HG03095 (cell line): Measurements from ENCODE around the gene FBXO38.

ENCODE experiments used
- ATAC-seq: cut with Tn5 transposase; IDR thresholded peaks from one replicate; pipeline ENCODE4 v1.9.1; 2021; ENCODE audit warnings: moderate library complexity; ENCODE audit not compliant: unreplicated experiment

Gene FBXO38

DNA sequence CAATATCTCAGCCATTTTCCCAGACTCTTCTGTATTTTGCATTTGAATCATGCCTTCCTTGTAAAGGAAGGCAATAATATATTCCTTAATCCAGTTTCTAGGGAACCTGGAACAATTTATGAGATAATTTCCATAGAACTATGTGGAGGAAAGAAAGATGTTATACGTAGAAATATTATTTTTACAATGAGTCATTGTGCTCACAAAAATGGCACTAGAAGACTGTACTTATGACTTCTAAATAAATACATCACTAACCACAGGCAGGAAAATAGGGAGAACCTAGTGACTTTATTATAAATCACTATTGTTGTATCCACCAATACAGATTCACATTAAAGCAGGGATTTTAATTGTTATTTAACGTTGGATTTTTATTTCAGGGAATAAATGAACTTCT is 87.6 kb downstream of the FBXO38 start:
- no peak for ATAC-seq

DNA sequence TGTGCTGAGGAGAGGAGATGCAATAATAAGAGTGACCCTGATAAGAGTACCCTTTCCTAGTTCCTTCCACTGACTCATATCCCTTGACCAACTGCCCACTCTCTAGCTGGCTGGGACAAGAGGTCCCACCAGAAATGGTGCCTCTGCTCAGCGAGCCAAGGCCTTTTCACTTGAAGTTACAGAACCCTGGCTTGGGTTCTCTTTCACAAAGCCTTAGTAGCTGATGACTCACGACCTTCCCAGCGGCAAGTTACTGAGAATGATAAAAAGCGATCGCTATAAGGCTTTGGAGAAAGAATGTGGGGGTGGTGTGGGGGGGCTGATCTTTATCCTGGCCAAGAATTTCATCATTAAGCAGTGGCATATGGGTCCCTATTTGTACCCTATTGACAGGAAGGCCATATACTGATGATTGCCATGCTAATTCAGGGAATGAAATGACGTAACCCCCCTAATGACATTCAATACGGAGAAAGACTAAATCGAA is 90.3 kb downstream of the FBXO38 start:
- ATAC-seq = no peak

DNA sequence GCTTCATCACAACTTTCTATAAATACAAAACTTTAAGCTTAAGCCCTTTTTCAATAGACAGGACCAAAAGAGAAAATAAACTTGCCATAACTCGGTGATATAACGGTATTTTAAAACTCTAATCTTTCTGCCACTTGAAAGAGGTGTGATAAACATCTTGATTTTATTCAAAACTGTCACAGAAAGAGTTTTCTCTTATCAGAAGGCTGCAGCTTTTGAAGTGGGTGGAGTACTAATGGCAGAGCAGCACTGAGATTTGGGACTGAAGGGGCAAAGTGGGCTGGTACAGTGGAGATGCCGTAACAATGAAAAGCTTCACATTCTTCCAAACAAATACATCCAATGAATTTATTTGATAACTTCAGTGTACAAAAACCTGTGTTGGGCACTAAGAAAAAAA is 92.5 kb downstream of the FBXO38 start:
- ATAC-seq = no peak

DNA sequence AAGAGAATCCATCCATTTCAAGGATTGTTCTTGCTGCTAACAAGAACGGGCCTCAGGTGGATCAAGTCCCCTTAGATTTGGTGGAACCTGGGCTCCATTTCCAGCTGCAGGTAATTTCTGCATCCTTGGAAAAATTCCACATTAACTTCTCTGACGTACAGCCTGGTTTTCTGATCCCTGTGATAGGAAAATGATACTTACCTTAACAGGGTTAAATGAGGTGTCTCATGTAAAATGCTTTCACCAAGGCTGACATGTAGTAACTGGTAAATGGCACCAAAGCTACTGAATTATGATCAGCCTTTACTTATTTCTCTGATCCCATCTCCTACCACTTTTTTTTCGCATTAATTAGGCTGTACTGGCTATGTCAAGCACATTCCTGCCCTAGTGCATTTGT is 93.7 kb downstream of the FBXO38 start:
- ATAC-seq = no peak

DNA sequence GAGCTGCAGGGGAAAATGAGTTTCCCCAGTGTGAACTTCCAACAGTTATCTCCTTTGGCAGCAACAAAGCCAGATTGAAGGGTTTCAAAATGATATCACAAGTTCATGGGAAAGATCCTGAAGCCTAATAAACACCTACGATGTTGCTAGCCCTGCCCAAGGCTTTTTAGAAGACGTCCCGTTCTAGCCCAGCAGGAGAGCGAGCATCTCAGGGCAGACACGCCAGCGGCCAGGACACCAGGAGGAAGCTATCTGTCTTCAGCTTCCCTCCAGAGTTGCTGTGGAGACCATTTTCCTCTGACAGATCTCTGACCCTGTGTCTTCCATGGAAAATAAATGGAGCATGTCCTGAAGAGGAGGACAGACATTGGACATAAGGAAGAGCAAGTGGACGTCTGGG is 98.4 kb downstream of the FBXO38 start:
- ATAC-seq = no peak

DNA sequence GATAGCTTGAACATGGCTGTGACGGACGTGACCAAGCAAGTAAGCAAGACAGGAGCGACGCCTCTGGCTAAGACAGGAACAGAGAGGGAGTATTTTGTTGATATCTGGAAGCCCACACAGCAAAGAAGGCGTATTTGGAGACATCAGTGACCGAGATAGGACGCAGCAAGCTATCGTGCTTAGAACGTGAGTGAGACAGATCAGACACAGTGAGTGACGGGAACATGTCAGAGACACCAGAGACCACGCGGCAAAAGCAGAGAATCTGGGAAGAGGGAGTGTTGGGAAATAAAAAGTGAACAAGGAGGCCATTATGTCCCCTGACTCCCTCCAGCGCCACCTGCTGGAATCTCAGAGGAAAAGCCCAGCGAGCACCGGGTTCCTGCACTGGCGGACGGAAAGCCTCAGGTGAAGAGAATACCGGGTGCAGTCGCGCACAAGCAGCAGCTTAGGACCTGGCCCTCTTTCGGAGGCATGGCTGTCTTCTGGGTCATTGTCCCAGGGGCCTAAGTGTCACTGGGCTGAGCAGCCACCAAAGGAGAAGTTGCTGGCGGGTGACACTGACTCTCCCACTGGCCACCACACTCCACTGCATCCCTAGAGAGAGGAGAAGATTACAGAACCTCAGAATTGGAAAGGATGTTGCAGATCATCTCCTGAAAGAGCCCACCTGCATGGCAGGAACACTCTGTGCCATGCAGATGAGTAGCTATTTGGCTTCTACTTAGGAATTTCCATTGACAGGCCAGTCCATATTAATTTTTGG is 99.1 kb downstream of the FBXO38 start:
- peak; percentile 81 for ATAC-seq

DNA sequence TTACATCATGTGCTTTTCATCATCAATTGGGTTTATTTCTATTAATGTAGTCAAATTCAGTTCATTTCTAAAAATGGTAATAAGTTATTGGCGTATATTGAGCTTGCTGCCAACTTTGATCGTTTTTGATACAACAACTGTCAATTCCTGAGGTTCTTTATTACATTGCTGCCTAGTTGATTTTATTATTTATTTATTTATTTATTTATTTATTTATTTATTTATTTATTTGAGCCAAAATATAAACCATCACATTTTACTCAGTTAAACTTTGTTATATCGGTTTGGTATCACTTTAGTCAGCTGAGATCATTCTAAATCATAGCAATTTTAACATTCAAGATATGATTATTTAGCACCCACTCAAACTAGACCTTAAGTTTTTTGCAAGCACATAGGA is 100.0 kb downstream of the FBXO38 start:
- no peak for ATAC-seq

DNA sequence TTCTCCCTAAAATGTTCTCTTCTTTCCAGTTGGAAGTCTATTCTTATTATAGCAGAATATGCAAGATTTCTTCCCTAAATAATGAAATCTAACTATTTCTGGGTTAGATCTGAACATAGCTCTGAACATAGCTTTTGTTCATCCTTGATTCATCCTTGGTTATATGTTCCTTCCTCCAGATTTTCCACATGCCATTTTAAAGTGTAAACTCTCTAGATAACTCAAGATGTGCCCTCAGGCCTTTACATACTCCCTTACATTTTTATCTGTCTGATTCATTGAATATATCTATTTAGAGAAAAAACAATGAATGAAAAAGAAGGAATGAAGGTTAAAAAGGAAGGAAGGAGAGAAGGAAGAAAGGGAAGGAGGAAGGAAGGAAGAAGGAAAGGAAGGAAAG is 100.9 kb downstream of the FBXO38 start:
- ATAC-seq = no peak

DNA sequence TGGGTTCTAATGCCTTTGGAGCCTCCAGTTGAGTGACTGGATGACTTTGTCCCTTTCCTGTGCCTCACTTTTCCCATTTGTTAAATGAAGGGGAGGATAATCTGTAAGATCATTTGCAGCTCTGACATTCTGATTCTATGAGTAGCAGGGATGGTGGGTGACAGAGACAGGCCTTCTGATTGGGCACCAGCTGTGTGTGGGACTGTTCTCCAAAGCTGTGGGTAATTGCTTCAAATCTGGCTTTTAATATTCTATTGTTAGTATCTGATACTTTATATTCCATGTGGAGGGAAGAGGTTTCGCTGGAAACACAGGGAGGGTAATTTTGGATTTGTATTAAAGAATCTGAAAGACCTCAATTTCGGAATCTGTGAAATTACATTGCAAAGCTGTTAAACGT is 102.7 kb downstream of the FBXO38 start:
- ATAC-seq = no peak

DNA sequence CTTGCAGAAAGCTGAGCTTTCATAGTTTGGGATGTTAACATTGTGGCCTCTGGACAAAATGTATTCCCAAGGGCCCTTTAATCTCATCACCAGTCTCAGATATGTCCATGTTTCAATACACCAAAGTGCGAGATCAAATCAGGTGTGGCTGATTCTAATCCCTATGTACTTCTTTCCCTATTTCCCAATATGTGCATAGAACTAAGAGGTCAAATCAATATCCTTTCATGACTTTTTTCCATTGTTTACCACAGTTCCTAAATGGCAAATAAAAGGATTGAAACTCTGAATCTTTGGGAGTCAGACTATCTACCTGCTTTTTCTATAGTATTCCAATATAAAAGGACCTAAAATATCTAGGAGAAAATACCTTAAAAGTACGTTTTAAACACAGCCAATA is 105.0 kb downstream of the FBXO38 start:
- ATAC-seq = no peak

DNA sequence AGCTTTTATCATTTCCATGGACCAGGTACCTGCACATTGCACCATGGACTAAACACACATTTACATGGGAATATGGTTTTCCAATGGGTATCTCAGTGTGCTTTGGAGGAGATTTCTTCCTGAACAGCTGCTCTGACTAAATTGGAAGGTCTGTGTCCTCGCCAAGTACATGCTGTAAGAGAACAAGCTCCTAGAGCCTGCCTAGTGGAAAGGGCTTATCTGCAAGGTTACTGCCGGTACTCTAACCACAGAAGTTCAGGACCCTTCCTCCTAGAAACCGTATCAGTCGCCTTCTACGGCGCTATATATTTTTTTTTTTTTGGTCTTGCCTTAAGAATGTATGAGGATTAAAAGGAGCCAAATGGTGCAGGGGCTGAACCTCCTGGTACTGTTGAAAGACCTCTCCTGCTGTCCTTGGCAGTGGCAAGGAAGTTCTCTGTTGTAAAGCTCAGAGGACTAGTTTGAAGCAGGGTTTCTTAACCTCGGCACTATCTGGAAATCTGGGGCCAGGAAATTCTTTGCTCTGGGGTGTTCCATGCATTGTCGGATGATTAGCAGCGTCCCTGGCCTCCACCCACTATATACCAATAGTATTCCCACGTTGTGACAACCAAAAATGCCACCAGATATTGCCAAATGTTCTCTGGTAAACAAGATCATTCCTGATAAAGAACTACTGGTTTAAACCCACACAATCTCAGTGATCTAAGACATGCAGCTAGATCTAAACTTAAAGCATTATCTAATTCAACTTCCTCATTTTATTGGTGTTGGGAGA is 107.4 kb downstream of the FBXO38 start:
- ATAC-seq = no peak

DNA sequence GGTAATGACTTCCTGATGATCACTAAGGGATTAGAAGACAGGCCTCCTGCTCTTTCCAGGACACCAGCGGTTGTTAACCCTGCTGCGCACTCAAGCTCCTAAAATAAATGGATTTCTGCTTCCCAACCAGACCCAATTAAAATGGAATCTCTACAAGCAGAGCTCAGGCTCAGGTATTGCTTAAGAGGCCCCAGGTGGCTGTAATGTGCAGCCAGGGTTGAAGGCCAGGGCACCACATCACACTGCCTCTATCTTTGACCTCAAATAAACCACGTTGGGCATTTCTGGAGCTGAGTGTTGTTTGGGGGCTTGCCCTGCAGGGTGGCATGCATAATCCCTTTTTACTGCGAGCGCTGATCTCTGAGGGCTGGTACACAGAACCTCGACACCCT is 108.0 kb downstream of the FBXO38 start:
- ATAC-seq = no peak

DNA sequence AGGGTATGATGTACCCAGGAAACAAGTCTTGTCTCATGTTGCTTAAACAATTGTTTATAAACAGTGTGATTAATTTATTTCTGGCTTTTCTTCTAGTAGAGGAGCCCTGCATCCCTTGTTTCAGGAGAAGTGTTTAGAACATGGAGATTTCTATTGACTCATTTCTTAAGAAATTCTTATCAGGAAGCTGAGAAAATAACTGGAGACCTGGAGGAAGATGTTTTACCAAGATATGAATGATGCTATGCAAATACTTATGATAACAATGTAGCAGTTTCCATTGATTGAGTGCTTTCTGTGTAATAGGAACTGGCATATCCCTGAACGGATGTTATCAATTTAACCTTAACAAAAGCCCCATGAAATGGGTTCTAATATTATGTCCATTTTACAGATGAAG is 108.6 kb downstream of the FBXO38 start:
- no peak for ATAC-seq
